Karpas-422 (cell line): ENCODE measurements around the gene ZER1. TPM values are rescaled to one million over a fixed set of nuclear protein-coding genes. Genes with fewer than 3 reads are reported as not detected.

ENCODE experiments used
- DNase-seq: peaks from one replicate; pipeline ENCODE4 v3.0.0-alpha.2; 2015
- H2AFZ ChIP-seq: fragments of 200-600 bp; sonication (generic); 2 replicates; pipeline ENCODE4 v1.6.1; 2014; ENCODE audit warnings: antibody characterized with exemption, low read length, mixed read lengths
- H3K27ac ChIP-seq: fragments of 200-600 bp; sonication (generic); 2 replicates; pipeline ENCODE4 v1.5.1; 2014; ENCODE audit warnings: mild to moderate bottlenecking, low read length, moderate library complexity
- H3K27me3 ChIP-seq: fragments of 200-600 bp; sonication (generic); 2 replicates; pipeline ENCODE4 v1.6.1; 2014; ENCODE audit warnings: low read length, mixed read lengths
- H3K36me3 ChIP-seq: fragments of 200-600 bp; sonication (generic); 2 replicates; pipeline ENCODE4 v1.6.1; 2014; ENCODE audit warnings: low read length, mixed read lengths; ENCODE audit not compliant: insufficient read depth
- H3K4me1 ChIP-seq: fragments of 200-600 bp; sonication (generic); 2 replicates; pipeline ENCODE4 v1.6.1; 2014; ENCODE audit warnings: mild to moderate bottlenecking, low read length, mixed read lengths
- H3K4me2 ChIP-seq: fragments of 200-600 bp; sonication (generic); 2 replicates; pipeline ENCODE4 v1.6.1; 2014; ENCODE audit warnings: low read length, low read depth, mild to moderate bottlenecking; ENCODE audit not compliant: poor library complexity, severe bottlenecking
- H3K4me3 ChIP-seq: fragments of 200-600 bp; sonication (generic); 2 replicates; pipeline ENCODE4 v1.5.1; 2014; ENCODE audit warnings: mild to moderate bottlenecking, antibody characterized with exemption, low read length, mixed read lengths
- H3K79me2 ChIP-seq: fragments of 200-600 bp; sonication (generic); 2 replicates; pipeline ENCODE4 v1.6.1; 2014; ENCODE audit warnings: mild to moderate bottlenecking, low read length, mixed read lengths
- H3K9ac ChIP-seq: fragments of 200-600 bp; sonication (generic); 2 replicates; pipeline ENCODE4 v1.6.0; 2014; ENCODE audit warnings: low read length
- H3K9me2 ChIP-seq: fragments of 200-600 bp; sonication (generic), shearing (Covaris generic); replicated peaks from 2 replicates; pipeline ENCODE4 v1.6.0; 2014; ENCODE audit warnings: mild to moderate bottlenecking, low read length, moderate library complexity; ENCODE audit not compliant: insufficient read depth
- H3K9me3 ChIP-seq: fragments of 300-700, 200-600 bp; sonication (generic); 2 replicates; pipeline ENCODE4 v1.6.1; 2014; ENCODE audit warnings: low read length, mixed read lengths
- H4K20me1 ChIP-seq: fragments of 200-600 bp; sonication (generic); 2 replicates; pipeline ENCODE4 v1.6.1; 2014; ENCODE audit warnings: mild to moderate bottlenecking, antibody characterized with exemption, low read length, low read depth; ENCODE audit not compliant: insufficient read depth
- total RNA-seq: library from RNA; depleted of rRNA; stranded (reverse); fragments of >200 nt; shearing (Covaris generic); gene quantifications from 2 replicates; pipeline ENCODE4 v1.2.3, GENCODE V29; 2014; ENCODE audit warnings: low replicate concordance

The ZER1 gene
- total RNA-seq, 1 experiment from 2014 or later, result 25.4 TPM

DNA sequence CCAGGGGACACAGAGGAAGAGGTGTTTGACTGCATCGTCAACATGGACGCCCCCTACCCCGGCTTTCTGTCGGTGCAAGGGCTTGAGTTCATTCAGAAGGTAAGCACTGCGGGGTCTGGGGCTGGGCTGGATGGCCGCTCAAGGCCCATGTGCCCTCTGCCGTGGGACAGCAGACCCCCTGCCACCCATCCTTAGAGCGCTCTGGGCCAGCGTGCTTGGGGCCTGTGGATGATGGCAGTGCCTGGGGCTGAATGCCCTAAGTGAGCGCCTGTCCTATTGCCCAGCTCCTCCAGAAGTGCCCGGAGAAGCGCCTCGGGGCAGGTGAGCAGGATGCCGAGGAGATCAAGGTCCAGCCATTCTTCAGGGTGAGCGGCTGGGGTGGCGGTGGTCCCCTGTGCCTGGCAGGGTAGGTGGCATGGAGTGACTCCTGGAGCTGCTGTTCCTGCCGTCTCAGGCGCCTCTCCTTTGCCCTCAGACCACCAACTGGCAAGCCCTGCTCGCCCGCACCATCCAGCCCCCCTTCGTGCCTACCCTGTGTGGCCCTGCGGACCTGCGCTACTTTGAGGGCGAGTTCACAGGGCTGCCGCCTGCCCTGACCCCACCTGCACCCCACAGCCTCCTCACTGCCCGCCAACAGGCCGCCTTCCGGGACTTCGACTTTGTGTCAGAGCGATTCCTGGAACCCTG lies 51.7 kb downstream of the ZER1 start:
- H3K9ac ChIP-seq, result no peak overlapping the region
- no peaks in the 10 kb centered on the region for H4K20me1 ChIP-seq
- H3K4me2 ChIP-seq, result no peak overlapping the region
- H3K9me2 ChIP-seq, result no peaks in the 10 kb centered on the region
- H3K36me3 ChIP-seq, result no peaks in the 10 kb centered on the region
- H3K9me3 ChIP-seq, result no peaks in the 10 kb centered on the region
- no peak overlapping the region for H2AFZ ChIP-seq
- no peak overlapping the region for H3K27ac ChIP-seq
- H3K4me1 ChIP-seq, result peaks cover 19% of the 10 kb centered on the region
- H3K27me3 ChIP-seq, result no peaks in the 10 kb centered on the region
- H3K4me3 ChIP-seq, result no peak overlapping the region
- peaks cover 16% of the 10 kb centered on the region for H3K79me2 ChIP-seq
- no peak for DNase-seq

DNA sequence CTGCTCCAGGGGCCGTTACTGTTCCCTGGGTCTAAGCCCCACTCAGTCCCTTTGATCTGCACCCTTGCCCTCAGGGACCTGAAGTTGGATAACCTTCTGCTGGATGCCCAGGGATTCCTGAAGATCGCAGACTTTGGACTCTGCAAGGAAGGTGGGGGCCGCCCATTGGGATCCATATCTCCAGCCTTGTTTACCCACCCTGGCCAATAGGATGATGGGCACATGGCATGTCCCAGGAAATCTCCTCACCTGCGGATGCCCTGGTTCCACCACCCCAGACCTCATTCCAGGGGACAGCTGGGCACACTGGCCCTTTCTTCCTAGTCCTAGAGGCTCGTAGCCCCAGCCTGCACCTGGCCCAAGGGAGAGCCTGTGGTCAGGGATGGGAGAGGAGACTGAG lies 53.3 kb downstream of the ZER1 start:
- Histone ChIP-seq H4K20me1 (no peaks in the 10 kb centered on the region), H3K9me2 (no peaks in the 10 kb centered on the region), H3K79me2 (peaks cover 12% of the 10 kb centered on the region), H3K9me3 (no peaks in the 10 kb centered on the region), H3K4me1 (peaks cover 11% of the 10 kb centered on the region), H3K27ac (no peak overlapping the region), H3K9ac (no peak overlapping the region), H3K4me2 (no peak overlapping the region), H3K36me3 (no peaks in the 10 kb centered on the region), H3K4me3 (no peak overlapping the region), H3K27me3 (no peaks in the 10 kb centered on the region), H2AFZ (no peak overlapping the region)
- DNase-seq, result no peak

DNA sequence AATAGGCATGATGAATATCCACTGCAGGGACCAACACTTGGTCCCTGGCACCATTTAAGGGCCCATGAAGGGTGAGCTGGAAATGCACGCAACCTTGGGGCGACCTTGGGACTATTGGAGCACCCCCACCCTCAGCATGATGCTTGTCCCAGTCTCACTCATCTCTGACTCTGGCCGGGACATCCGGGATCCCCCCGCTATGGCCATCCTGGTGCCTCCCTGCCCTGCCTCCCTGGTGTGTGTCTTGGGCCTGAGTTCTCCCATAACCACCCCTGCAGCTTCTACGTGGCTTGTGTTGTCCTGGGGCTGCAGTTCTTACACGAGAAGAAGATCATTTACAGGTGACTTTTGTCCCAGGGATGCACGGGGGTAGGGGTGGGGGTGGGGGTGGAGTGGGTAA lies 53.7 kb downstream of the ZER1 start:
- DNase-seq, result no peak

DNA sequence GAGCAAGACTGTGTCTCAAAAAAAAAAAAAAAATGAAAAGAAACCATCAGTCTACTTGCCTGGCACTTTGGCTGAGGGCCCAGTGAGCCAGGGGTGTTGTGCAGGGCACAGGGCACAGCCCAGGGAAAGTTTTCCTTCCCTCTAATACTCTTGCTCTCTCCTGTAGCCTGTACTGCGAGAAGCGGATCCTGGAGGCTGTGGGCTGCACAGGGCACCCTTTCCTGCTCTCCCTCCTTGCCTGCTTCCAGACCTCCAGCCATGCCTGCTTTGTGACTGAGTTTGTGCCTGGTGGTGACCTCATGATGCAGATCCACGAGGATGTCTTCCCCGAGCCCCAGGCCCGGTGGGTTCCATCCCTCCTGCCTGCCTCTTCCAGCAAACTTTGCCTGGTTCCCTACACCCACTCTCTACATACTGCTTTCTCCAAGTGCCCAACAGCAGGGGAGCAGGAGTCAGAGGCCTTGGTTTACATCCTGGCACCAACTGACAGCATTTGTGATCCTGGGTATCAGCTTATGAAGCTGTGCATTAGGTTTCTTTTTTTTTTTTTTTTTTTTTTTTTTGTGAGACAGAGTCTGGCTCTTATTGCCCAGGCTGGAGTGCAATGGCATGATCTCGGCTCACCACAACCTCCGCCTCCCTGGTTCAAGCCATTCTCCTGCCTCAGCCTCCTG lies 55.0 kb downstream of the ZER1 start:
- H3K27ac ChIP-seq, result no peak overlapping the region
- H3K9me2 ChIP-seq, result no peaks in the 10 kb centered on the region
- no peaks in the 10 kb centered on the region for H4K20me1 ChIP-seq
- no peaks in the 10 kb centered on the region for H3K79me2 ChIP-seq
- no peak overlapping the region for H2AFZ ChIP-seq
- H3K4me2 ChIP-seq, result no peak overlapping the region
- H3K9me3 ChIP-seq, result no peaks in the 10 kb centered on the region
- no peaks in the 10 kb centered on the region for H3K36me3 ChIP-seq
- H3K9ac ChIP-seq, result no peak overlapping the region
- H3K4me1 ChIP-seq, result no peaks in the 10 kb centered on the region
- H3K27me3 ChIP-seq, result no peaks in the 10 kb centered on the region
- H3K4me3 ChIP-seq, result no peak overlapping the region
- no peak for DNase-seq

More for the DNA sequence above, 53.7 kb downstream of the ZER1 start:
- no peaks in the 10 kb centered on the region for H3K27me3 ChIP-seq
- no peak overlapping the region for H2AFZ ChIP-seq
- H3K79me2 ChIP-seq, result peaks cover 8% of the 10 kb centered on the region
- no peaks in the 10 kb centered on the region for H3K36me3 ChIP-seq
- no peaks in the 10 kb centered on the region for H3K9me3 ChIP-seq
- H3K4me3 ChIP-seq, result no peak overlapping the region
- peaks cover 8% of the 10 kb centered on the region for H3K4me1 ChIP-seq
- no peak overlapping the region for H3K4me2 ChIP-seq
- no peaks in the 10 kb centered on the region for H3K9me2 ChIP-seq
- H4K20me1 ChIP-seq, result no peaks in the 10 kb centered on the region
- H3K9ac ChIP-seq, result no peak overlapping the region
- H3K27ac ChIP-seq, result no peak overlapping the region

DNA sequence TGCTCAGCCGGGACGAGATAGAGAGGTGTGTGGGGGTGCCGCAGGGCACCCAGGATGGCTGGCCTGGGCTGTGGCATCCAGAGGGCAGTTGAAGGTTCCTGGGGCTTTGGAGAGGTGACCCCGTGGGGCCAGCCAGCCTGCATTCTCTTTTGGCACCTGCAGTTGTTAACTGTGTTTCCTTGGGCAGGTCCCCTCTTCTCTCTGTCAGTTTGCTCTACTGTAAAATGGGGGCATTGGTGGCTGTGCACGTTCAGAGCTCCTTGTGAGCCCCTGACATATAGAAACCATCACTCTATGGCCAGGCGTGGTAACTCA lies 56.3 kb downstream of the ZER1 start:
- no peak for DNase-seq
- H3K9ac ChIP-seq, result no peak overlapping the region
- no peak overlapping the region for H3K4me3 ChIP-seq
- H3K27me3 ChIP-seq, result no peaks in the 10 kb centered on the region
- H3K36me3 ChIP-seq, result no peaks in the 10 kb centered on the region
- H3K79me2 ChIP-seq, result no peaks in the 10 kb centered on the region
- H3K9me3 ChIP-seq, result no peaks in the 10 kb centered on the region
- H4K20me1 ChIP-seq, result no peaks in the 10 kb centered on the region
- no peaks in the 10 kb centered on the region for H3K9me2 ChIP-seq
- H3K4me1 ChIP-seq, result no peaks in the 10 kb centered on the region
- H3K27ac ChIP-seq, result no peak overlapping the region
- no peak overlapping the region for H2AFZ ChIP-seq
- H3K4me2 ChIP-seq, result no peak overlapping the region

DNA sequence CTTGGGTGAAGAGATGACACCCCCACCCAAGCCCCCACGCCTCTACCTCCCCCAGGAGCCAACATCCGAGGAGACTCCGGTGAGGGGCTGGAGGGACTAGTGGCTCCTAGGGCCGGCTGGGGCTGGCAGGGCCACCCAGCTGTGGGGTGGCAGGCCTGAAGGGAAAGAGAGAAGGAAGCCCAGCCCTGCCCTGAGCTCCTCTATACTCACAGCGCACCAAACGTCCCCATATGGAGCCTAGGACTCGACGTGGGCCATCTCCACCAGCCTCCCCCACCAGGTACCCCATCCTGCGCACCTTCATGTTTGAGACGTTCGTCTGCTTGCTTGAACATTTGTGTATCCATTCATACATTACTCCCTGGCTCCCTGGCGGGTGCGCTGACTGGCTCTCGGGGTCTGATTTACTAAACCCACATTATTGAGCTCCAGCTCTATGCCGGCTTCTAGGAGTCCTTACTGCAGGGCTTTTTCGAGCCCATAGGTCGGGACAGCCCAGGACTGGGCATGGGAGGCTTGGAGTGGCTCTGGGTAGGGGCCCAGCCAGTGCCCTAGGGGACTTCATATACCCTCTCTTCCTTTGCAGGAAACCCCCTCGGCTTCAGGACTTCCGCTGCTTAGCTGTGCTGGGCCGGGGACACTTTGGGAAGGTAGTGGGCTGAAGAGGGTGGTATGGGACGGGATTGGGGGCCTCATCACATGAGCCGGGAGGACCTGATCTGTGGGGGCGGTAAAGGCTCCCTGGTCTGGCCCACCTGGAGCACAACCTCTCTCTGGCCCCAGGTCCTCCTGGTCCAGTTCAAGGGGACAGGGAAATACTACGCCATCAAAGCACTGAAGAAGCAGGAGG lies 56.9 kb downstream of the ZER1 start:
- H3K9ac ChIP-seq, result no peak overlapping the region
- no peak overlapping the region for H3K4me3 ChIP-seq
- no peak for DNase-seq
- H4K20me1 ChIP-seq, result no peaks in the 10 kb centered on the region
- H2AFZ ChIP-seq, result no peak overlapping the region
- H3K4me1 ChIP-seq, result no peaks in the 10 kb centered on the region
- no peaks in the 10 kb centered on the region for H3K36me3 ChIP-seq
- H3K9me3 ChIP-seq, result no peaks in the 10 kb centered on the region
- no peaks in the 10 kb centered on the region for H3K79me2 ChIP-seq
- no peak overlapping the region for H3K27ac ChIP-seq
- no peaks in the 10 kb centered on the region for H3K9me2 ChIP-seq
- H3K27me3 ChIP-seq, result no peaks in the 10 kb centered on the region
- H3K4me2 ChIP-seq, result no peak overlapping the region

DNA sequence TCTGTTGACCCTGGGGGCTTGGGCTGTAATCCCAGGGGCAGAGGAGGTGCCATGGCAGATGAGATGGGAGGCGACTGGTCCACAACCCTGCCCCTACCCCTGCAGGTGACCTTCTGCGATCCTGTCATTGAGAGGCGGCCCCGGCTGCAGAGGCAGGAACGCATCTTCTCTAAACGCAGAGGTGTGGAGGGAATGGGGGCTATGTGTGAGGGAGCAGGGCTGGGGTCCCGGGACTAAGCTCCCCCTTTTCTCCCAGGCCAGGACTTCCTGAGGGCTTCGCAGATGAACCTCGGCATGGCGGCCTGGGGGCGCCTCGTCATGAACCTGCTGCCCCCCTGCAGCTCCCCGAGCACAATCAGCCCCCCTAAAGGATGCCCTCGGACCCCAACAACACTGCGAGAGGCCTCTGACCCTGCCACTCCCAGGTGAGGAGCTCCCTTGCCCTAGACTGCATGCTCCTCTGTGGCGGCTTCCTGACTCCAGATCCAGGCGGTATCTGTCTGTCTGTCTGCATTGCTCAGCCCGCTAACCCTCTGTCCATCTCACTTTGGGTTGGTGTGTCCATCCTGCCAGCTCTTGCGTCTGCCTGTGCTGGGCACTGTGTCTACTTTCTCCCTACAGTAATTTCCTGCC lies 57.7 kb downstream of the ZER1 start:
- Histone ChIP-seq H3K79me2 (no peaks in the 10 kb centered on the region), H3K27me3 (no peaks in the 10 kb centered on the region), H3K9me2 (no peaks in the 10 kb centered on the region), H4K20me1 (no peaks in the 10 kb centered on the region), H3K4me2 (no peak overlapping the region), H3K4me1 (no peaks in the 10 kb centered on the region), H3K4me3 (no peak overlapping the region), H2AFZ (no peak overlapping the region), H3K9me3 (no peaks in the 10 kb centered on the region), H3K36me3 (no peaks in the 10 kb centered on the region), H3K9ac (no peak overlapping the region), H3K27ac (no peak overlapping the region)
- no peak for DNase-seq

DNA sequence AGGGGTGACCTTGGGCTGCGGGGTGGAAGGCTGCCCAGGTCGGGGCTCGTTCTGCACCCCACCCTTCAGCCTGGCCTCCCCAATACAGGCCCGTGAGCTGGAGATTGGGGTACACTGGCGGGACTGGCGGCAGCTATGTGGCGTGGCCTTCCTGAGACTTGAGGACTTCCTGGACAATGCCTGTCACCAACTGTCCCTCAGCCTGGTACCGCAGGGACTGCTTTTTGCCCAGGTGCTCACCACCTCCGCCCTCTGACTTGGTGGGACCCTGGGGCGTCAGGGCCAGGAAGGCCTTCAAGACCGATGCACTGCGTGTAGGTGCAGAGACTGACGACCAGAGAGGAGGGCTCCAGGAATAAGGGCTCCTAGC lies 58.3 kb downstream of the ZER1 start:
- no peaks in the 10 kb centered on the region for H3K4me1 ChIP-seq
- no peak overlapping the region for H3K4me3 ChIP-seq
- no peak for DNase-seq
- H3K27ac ChIP-seq, result no peak overlapping the region
- H3K9ac ChIP-seq, result no peak overlapping the region
- H3K9me2 ChIP-seq, result no peaks in the 10 kb centered on the region
- no peaks in the 10 kb centered on the region for H3K36me3 ChIP-seq
- no peaks in the 10 kb centered on the region for H3K27me3 ChIP-seq
- H3K4me2 ChIP-seq, result no peak overlapping the region
- no peak overlapping the region for H2AFZ ChIP-seq
- no peaks in the 10 kb centered on the region for H4K20me1 ChIP-seq
- H3K9me3 ChIP-seq, result no peaks in the 10 kb centered on the region
- H3K79me2 ChIP-seq, result no peaks in the 10 kb centered on the region
